Subcutaneous preadipocyte (primary cell): ENCODE data around the gene SHROOM1. TPM values are rescaled to one million over a fixed set of nuclear protein-coding genes. Genes with fewer than 3 reads are reported as not detected.

Source experiments
- small RNA-seq: library from RNA; depleted of rRNA; stranded (forward); fragments of <200 nt; gene quantifications from one replicate; pipeline ENCODE3, GENCODE V24; 2012
- total RNA-seq: library from RNA; depleted of rRNA; stranded (reverse); fragments of >200 nt; gene quantifications from 2 replicates; pipeline ENCODE4 v1.2.3, GENCODE V29; 2012

SHROOM1 gene
- total RNA-seq = 3.3 and 7.8 TPM in 2 replicates

GRCh38 chr5:132830436-132831094 lies at the start of gene SHROOM1:
Gene SHROOM1 (minus strand): TSS chr5:132830647. CDS start chr5:132826140, 4,507 bp downstream.

GRCh38 chr5:132873119-132873929 lies 42.9 kb upstream of the SHROOM1 start, which contains the start of gene LEAP2:
Gene LEAP2 (plus strand): TSS chr5:132873668. CDS start chr5:132873695, 27 bp downstream.

GRCh38 chr5:132866342-132867045 lies 36.0 kb upstream of the SHROOM1 start, which contains the start of the genes GDF9 and UQCRQ:
Gene GDF9 (minus strand): TSS chr5:132866469. CDS start chr5:132864533, 1,936 bp downstream.
Gene UQCRQ (plus strand): TSS chr5:132866642. CDS start chr5:132866882, 240 bp downstream.

GRCh38 chr5:132812781-132813598 lies 17.5 kb downstream of the SHROOM1 start, which contains the start of gene SOWAHA:
Gene SOWAHA (plus strand): TSS chr5:132813302. CDS start chr5:132813622, 320 bp downstream.

GRCh38 chr5:132777209-132778069 lies 53.0 kb downstream of the SHROOM1 start, which contains the start of gene SEPTIN8:
Gene SEPTIN8 (minus strand): TSS chr5:132777239. CDS start chr5:132777137, 102 bp downstream.

Small RNA genes lying within 50 kb of the gene (small RNA-seq; reads per million reads assigned to genes)
- not detected for gene RNA5SP192

Other genes with a start within 250 kb of the SHROOM1 start
- under 0.01 TPM in 1 of 2 replicates, not detected in the other for gene IL13, start 172.5 kb downstream of the SHROOM1 start, total RNA-seq
- not detected in 2 replicates for gene IL4, start 156.7 kb downstream of the SHROOM1 start, total RNA-seq
- gene KIF3A, start 93.1 kb downstream of the SHROOM1 start, total RNA-seq = 3.7 and 5.9 TPM in 2 replicates
- gene CCNI2, start 83.2 kb downstream of the SHROOM1 start, total RNA-seq = not detected in 2 replicates
- 23.9 and 33.2 TPM in 2 replicates for gene SEPTIN8, start 53.4 kb downstream of the SHROOM1 start, total RNA-seq
- gene SOWAHA, start 17.3 kb downstream of the SHROOM1 start, total RNA-seq = not detected in 2 replicates
- gene GDF9, start 35.8 kb upstream of the SHROOM1 start, total RNA-seq = 0.20 and 0.37 TPM in 2 replicates
- 93.2 and 135 TPM in 2 replicates for gene UQCRQ, start 36.0 kb upstream of the SHROOM1 start, total RNA-seq
- 0.37 and 0.59 TPM in 2 replicates for gene LEAP2, start 43.0 kb upstream of the SHROOM1 start, total RNA-seq
- gene AFF4, start 133.0 kb upstream of the SHROOM1 start, total RNA-seq = 41.9 and 56.3 TPM in 2 replicates
- 7.3 and 8.6 TPM in 2 replicates for gene ZCCHC10, start 195.9 kb upstream of the SHROOM1 start, total RNA-seq
- gene HSPA4, start 221.4 kb upstream of the SHROOM1 start, total RNA-seq = 117 and 148 TPM in 2 replicates